ENCODE results near the gene SUGCT. TPM values are rescaled to one million over a fixed set of nuclear protein-coding genes. Genes with fewer than 3 reads are reported as not detected.

The SUGCT gene
- total and polyA plus RNA-seq, 9 of the 15 experiments (the other 6 are each of a cell fraction or from before 2014, with no cell fraction given): 0.58 to 2.5 (median 1.4) TPM

DNA sequence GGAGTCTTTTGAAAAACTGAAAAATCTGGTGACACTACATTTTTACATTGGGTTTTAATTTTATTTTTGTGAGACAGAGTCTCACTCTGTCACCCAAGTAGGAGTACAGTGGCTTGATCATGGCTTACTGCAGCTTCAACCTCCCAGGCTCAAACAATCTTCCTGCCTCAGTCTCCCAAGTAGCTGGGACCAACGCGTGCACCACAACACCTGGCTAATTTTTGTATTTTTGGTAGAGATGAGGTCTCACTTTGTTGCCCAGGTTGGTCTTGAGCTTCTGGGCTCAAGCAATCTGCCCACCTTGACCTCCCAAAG is 11.9 kb upstream of the SUGCT start:
- BruUV-seq (replicated peaks): no TSS peak
- Histone ChIP-seq H3K4me2 (ENCODE audit: insufficient read depth, low read length) (no peak overlapping the region), H3K9ac (ENCODE audit: insufficient read depth in 1 of 2, low read depth in 2 of 2, low read length in 2 of 2) (no peak overlapping the region), H2AFZ (ENCODE audit: low read depth, low read length) (no peak overlapping the region), H3K9me3 (replicated peaks; ENCODE audit: control insufficient read depth, insufficient read depth, low read depth, low read length) (no peaks in the 10 kb centered on the region), H3K79me2 (ENCODE audit: control insufficient read depth, insufficient read depth, low read length) (peaks cover 1% of the 10 kb centered on the region; the same call in 1 of the 3 replicates), H3K4me1 (replicated peaks in 1 of 2; ENCODE audit: control insufficient read depth in 2 of 2, insufficient read depth in 2 of 2, low read length in 2 of 2) (no peaks in the 10 kb centered on the region), H3K27ac (ENCODE audit: extremely low read depth, low read depth, low read length) (no peak overlapping the region), H3K9me1 (ENCODE audit: control insufficient read depth, insufficient read depth, low read length) (no peaks in the 10 kb centered on the region), H3K36me3 (ENCODE audit: control insufficient read depth, insufficient read depth, low read length) (no peaks in the 10 kb centered on the region; the same call in 2 of the 3 replicates), H4K20me1 (replicated peaks; ENCODE audit: control insufficient read depth, insufficient read depth, low read length) (no peaks in the 10 kb centered on the region), H3K4me3 (no peak overlapping the region), H3K27me3 (ENCODE audit: control insufficient read depth in 2 of 2, insufficient read depth in 2 of 2, low read length in 2 of 2) (no peaks in the 10 kb centered on the region)
- FAIRE-seq (no peak), DNase-seq (ENCODE audit: extremely low read depth in 1 of 4, low spot score in 3 of 4) (no peak), ATAC-seq (no peak)
- ChIA-PET CTCF (ENCODE audit: low intra/inter-chr PET ratio) (interaction anchor here (0.6 kb wide), 1 partner anchor 571 kb away, joined by 3 read pairs; no protein-coding TSS in a partner anchor), POLR2A (no interaction called here)
- in situ Hi-C loops (cut with MboI) (no loop called here), intact Hi-C loops (cut with micrococcal nuclease) (no loop called here)
- 94% methylated on average over 2 of the region's 2 CpGs for WGBS (ENCODE audit: insufficient coverage, low coverage, missing lambda C conversion rate)
- TF ChIP-seq ZNF224 (CRISPR knock-in tag; IDR thresholded peaks at IDR 0.05): no peak

DNA sequence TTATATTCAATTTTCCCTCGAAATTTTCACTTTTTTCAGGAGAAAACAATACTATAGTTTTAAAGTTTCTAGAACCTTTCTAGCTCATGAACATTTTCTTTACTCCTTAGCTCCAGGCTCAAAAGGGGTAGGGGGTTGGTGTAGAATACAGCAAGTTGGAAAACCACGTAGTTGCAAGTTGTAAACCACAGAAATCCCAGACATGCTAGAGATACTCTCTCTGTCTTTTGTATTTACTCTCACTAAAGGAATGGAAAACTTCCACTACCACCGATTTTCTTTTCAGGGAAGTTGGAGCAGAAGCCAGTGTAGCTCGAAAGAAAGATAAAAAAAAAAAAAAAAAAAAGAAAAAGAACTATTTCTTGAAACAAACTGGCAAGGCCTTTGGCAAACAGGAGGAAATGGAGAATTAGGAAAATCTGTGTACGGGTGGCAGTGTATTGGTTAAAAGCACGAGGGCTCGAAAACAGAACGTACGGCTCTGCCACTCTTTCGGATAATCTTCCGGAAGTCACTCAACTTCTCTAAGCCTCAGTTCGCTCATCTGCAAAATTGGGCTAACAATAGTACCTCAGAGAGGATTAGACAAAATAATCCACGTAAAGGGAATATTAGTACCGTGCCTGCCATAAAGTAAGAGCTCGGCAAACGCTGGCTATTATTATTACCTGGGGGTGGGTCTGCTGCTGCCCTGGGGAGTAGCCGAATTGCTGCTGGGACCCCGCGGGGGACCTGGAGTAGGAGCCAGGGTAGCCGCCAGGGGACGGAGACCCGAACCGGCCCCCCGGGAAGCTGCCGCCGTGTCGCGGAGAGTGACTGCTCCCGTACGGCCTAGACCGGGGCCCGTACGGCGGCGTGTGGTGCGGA is 1.0 kb upstream of the SUGCT start:
- intact Hi-C loops (cut with micrococcal nuclease): loop anchor here (1.0 to 5.0 kb wide), 2 partner anchors 51 to 181 kb away; partner anchors contain the start of gene CDK13
- POLR2A ChIA-PET: interaction anchor here (0.6 to 1.4 kb wide), 7 partner anchors 9 to 1574 kb away, joined by 3 to 8 read pairs (median 3); no protein-coding TSS in a partner anchor
- no peak for TF ChIP-seq XRCC3 (IDR thresholded peaks at IDR 0.05)
- TF ChIP-seq, protein P1, sequence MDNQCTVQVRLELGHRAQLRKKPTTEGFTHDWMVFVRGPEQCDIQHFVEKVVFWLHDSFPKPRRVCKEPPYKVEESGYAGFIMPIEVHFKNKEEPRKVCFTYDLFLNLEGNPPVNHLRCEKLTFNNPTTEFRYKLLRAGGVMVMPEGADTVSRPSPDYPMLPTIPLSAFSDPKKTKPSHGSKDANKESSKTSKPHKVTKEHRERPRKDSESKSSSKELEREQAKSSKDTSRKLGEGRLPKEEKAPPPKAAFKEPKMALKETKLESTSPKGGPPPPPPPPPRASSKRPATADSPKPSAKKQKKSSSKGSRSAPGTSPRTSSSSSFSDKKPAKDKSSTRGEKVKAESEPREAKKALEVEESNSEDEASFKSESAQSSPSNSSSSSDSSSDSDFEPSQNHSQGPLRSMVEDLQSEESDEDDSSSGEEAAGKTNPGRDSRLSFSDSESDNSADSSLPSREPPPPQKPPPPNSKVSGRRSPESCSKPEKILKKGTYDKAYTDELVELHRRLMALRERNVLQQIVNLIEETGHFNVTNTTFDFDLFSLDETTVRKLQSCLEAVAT (IDR thresholded peaks at IDR 0.05): 0 out of 4 replicates have a peak, but pooled peaks of 1 of the 2 experiments have one; percentile 17
- 0 out of 2 replicates have a peak, but pooled peaks have one; percentile 8 for TF ChIP-seq ETV5 (CRISPR knock-in tag; IDR thresholded peaks at IDR 0.05; ENCODE audit: low read depth)
- TF ChIP-seq ZNF175 (CRISPR knock-in tag; IDR thresholded peaks at IDR 0.05; ENCODE audit: low read depth): peak; percentile 12; the same call in 1 of the 2 replicates
- TF ChIP-seq ZNF57 (CRISPR knock-in tag; IDR thresholded peaks at IDR 0.05): no peak
- peak; percentile 65; the same call in 1 of the 2 replicates for TF ChIP-seq ZBTB7A (IDR thresholded peaks at IDR 0.05; ENCODE audit: borderline replicate concordance, control insufficient read depth, low read depth, low read length)
- TF ChIP-seq LEF1 (IDR thresholded peaks at IDR 0.05): no peak
- no peak for TF ChIP-seq FOXM1 (IDR thresholded peaks at IDR 0.05; ENCODE audit: low read depth)
- 0 out of 2 replicates have a peak, but pooled peaks have one; percentile 13 for TF ChIP-seq FOXM1 (CRISPR knock-in tag; IDR thresholded peaks at IDR 0.05; ENCODE audit: low read depth)
- TF ChIP-seq, protein P2, sequence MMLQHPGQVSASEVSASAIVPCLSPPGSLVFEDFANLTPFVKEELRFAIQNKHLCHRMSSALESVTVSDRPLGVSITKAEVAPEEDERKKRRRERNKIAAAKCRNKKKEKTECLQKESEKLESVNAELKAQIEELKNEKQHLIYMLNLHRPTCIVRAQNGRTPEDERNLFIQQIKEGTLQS (IDR thresholded peaks at IDR 0.05): 0 out of 2 replicates have a peak, but pooled peaks have one; percentile 9
- TF ChIP-seq, protein P2 (CRISPR knock-in tag; conservative IDR thresholded peaks at IDR 0.05): no peak

More for the DNA sequence above, 1.0 kb upstream of the SUGCT start:
- TSS peak; percentile 69 for BruUV-seq (replicated peaks)
- H2AFZ ChIP-seq (ENCODE audit: low read depth, low read length): peak overlapping the region; percentile 100
- peak overlapping the region; percentile 99 for H3K4me2 ChIP-seq (ENCODE audit: insufficient read depth, low read length)
- no peaks in the 10 kb centered on the region; the same call in 1 of the 2 replicates for H4K20me1 ChIP-seq (replicated peaks; ENCODE audit: control insufficient read depth, insufficient read depth, low read length)
- CTCF ChIA-PET (ENCODE audit: low intra/inter-chr PET ratio): no interaction called here
- peak overlapping the region; percentile 98 for H3K27ac ChIP-seq (ENCODE audit: extremely low read depth, low read depth, low read length)
- H3K79me2 ChIP-seq (ENCODE audit: control insufficient read depth, insufficient read depth, low read length): peaks cover 58% of the 10 kb centered on the region
- peaks cover 0 to 6% of the 10 kb centered on the region in 2 experiments; a peak in 2 of 5 replicates for H3K4me1 ChIP-seq (replicated peaks in 1 of 2; ENCODE audit: control insufficient read depth in 2 of 2, insufficient read depth in 2 of 2, low read length in 2 of 2)
- no peaks in the 10 kb centered on the region for H3K9me1 ChIP-seq (ENCODE audit: control insufficient read depth, insufficient read depth, low read length)
- whole genome bisulfite sequencing (ENCODE audit: insufficient coverage, low coverage, missing lambda C conversion rate): under 1% methylated on average over 36 of the region's 36 CpGs
- H3K27me3 ChIP-seq (ENCODE audit: control insufficient read depth in 2 of 2, insufficient read depth in 2 of 2, low read length in 2 of 2): no peaks in the 10 kb centered on the region
- peak overlapping the region; percentile 95 for H3K4me3 ChIP-seq
- ATAC-seq (peak; percentile 85), DNase-seq (ENCODE audit: extremely low read depth in 1 of 4, low spot score in 3 of 4) (no peak), FAIRE-seq (no peak)
- H3K9ac ChIP-seq (ENCODE audit: insufficient read depth in 1 of 2, low read depth in 2 of 2, low read length in 2 of 2): peak overlapping the region; percentile 97 to 99
- no peaks in the 10 kb centered on the region for H3K9me3 ChIP-seq (replicated peaks; ENCODE audit: control insufficient read depth, insufficient read depth, low read depth, low read length)
- H3K36me3 ChIP-seq (ENCODE audit: control insufficient read depth, insufficient read depth, low read length): peaks cover 31% of the 10 kb centered on the region; the same call in 2 of the 3 replicates
- in situ Hi-C loops (cut with MboI): no loop called here

Data from K562 (cell line).